HG03521 (cell line): ENCODE results near the gene METTL25B.

ENCODE experiments used
- ATAC-seq: cut with Tn5 transposase; IDR thresholded peaks from one replicate; pipeline ENCODE4 v1.9.1; 2021; ENCODE audit warnings: mild to moderate bottlenecking, moderate library complexity; ENCODE audit not compliant: unreplicated experiment

Gene METTL25B

GRCh38 chr1:156767101-156767878 is 39.0 kb downstream of the METTL25B start, which contains the start of gene PRCC:
Gene PRCC, plus strand, starts transcription at chr1:156767535. Its CDS starts 237 bp downstream, at chr1:156767772.
- ATAC-seq = peak; percentile 95

- no peak for ATAC-seq
These were observed 39.8 kb downstream of the METTL25B start for GRCh38 chr1:156767879-156768604.

- no peak for ATAC-seq
These were observed 40.5 kb downstream of the METTL25B start for GRCh38 chr1:156768610-156769295.

GRCh38 chr1:156772222-156772621 is 44.0 kb downstream of the METTL25B start:
- ATAC-seq = no peak

- no peak for ATAC-seq
These were observed 44.6 kb downstream of the METTL25B start for GRCh38 chr1:156772728-156773497.

- no peak for ATAC-seq
These were observed 45.3 kb downstream of the METTL25B start for GRCh38 chr1:156773607-156774006.

- no peak for ATAC-seq
These were observed 47.5 kb downstream of the METTL25B start for GRCh38 chr1:156775799-156776198.

- no peak for ATAC-seq
These were observed 48.7 kb downstream of the METTL25B start for GRCh38 chr1:156776942-156777341.

GRCh38 chr1:156777573-156777972 is 49.3 kb downstream of the METTL25B start:
- no peak for ATAC-seq

- no peak for ATAC-seq
These were observed 53.4 kb downstream of the METTL25B start for GRCh38 chr1:156781585-156782186.

- no peak for ATAC-seq
These were observed 57.2 kb downstream of the METTL25B start for GRCh38 chr1:156785458-156785857.
